Activated naive CD8-positive, alpha-beta T cell (primary cell): Measurements from ENCODE around the gene SUMF1.
"Not testable (repeated sequence)": the region's sequence is repeated elsewhere in the genome, so short reads cannot be mapped to it uniquely, and the experiment has no call there.

Source experiments
- H3K27ac Mint-ChIP-seq: one replicate; pipeline ENCODE4 v1.8.0; 2021; ENCODE audit warnings: mixed read lengths
- H3K27me3 Mint-ChIP-seq: one replicate; pipeline ENCODE4 v1.8.0; 2021; ENCODE audit warnings: mixed read lengths
- H3K36me3 Mint-ChIP-seq: one replicate; pipeline ENCODE4 v1.8.0; 2021; ENCODE audit warnings: mixed read lengths
- H3K4me1 Mint-ChIP-seq: one replicate; pipeline ENCODE4 v1.8.0; 2021; ENCODE audit warnings: low read depth, mixed read lengths
- H3K4me3 Mint-ChIP-seq: one replicate; pipeline ENCODE4 v1.8.0; 2021; ENCODE audit warnings: mild to moderate bottlenecking, mixed read lengths
- H3K9me3 Mint-ChIP-seq: one replicate; pipeline ENCODE4 v1.8.0; 2021; ENCODE audit warnings: low read depth, mixed read lengths

Gene SUMF1

GRCh38 chr3:4340411-4341335, 126.4 kb downstream of the SUMF1 start:
- H3K4me1 Mint-ChIP-seq, result no peaks in the 10 kb centered on the region
- H3K36me3 Mint-ChIP-seq, result peaks cover 11% of the 10 kb centered on the region
- H3K9me3 Mint-ChIP-seq, result no peaks in the 10 kb centered on the region
- no peak overlapping the region for H3K4me3 Mint-ChIP-seq
- no peaks in the 10 kb centered on the region for H3K27me3 Mint-ChIP-seq
- no peak overlapping the region for H3K27ac Mint-ChIP-seq

- Mint-ChIP-seq H3K27me3 (no peaks in the 10 kb centered on the region), H3K9me3 (no peaks in the 10 kb centered on the region), H3K36me3 (peaks cover 11% of the 10 kb centered on the region), H3K4me3 (no peak overlapping the region), H3K4me1 (no peaks in the 10 kb centered on the region), H3K27ac (no peak overlapping the region)
These were observed 127.0 kb downstream of the SUMF1 start for GRCh38 chr3:4340077-4340410.

- Mint-ChIP-seq H3K27me3 (no peaks in the 10 kb centered on the region), H3K36me3 (peaks cover 6% of the 10 kb centered on the region), H3K9me3 (no peaks in the 10 kb centered on the region), H3K27ac (no peak overlapping the region), H3K4me1 (no peaks in the 10 kb centered on the region), H3K4me3 (no peak overlapping the region)
These were observed 128.3 kb downstream of the SUMF1 start for GRCh38 chr3:4338751-4339150.

GRCh38 chr3:4336850-4337546, 130.1 kb downstream of the SUMF1 start:
- H3K9me3 Mint-ChIP-seq, result no peaks in the 10 kb centered on the region
- H3K36me3 Mint-ChIP-seq, result peaks cover 6% of the 10 kb centered on the region
- H3K4me1 Mint-ChIP-seq, result no peaks in the 10 kb centered on the region
- no peak overlapping the region for H3K27ac Mint-ChIP-seq
- H3K4me3 Mint-ChIP-seq, result no peak overlapping the region
- no peaks in the 10 kb centered on the region for H3K27me3 Mint-ChIP-seq

- Mint-ChIP-seq H3K9me3 (no peaks in the 10 kb centered on the region), H3K27me3 (no peaks in the 10 kb centered on the region), H3K4me1 (no peaks in the 10 kb centered on the region), H3K36me3 (peaks cover 6% of the 10 kb centered on the region), H3K4me3 (no peak overlapping the region), H3K27ac (peak overlapping the region; percentile 7)
These were observed 131.1 kb downstream of the SUMF1 start for GRCh38 chr3:4335840-4336562.

GRCh38 chr3:4334548-4334947, 132.5 kb downstream of the SUMF1 start:
- no peaks in the 10 kb centered on the region for H3K27me3 Mint-ChIP-seq
- H3K9me3 Mint-ChIP-seq, result peaks cover 4% of the 10 kb centered on the region
- H3K4me3 Mint-ChIP-seq, result no peak overlapping the region
- H3K27ac Mint-ChIP-seq, result no peak overlapping the region
- peaks cover 7% of the 10 kb centered on the region for H3K36me3 Mint-ChIP-seq
- H3K4me1 Mint-ChIP-seq, result no peaks in the 10 kb centered on the region

GRCh38 chr3:4332991-4333390, 134.1 kb downstream of the SUMF1 start:
- H3K9me3 Mint-ChIP-seq, result peaks cover 8% of the 10 kb centered on the region
- peaks cover 11% of the 10 kb centered on the region for H3K36me3 Mint-ChIP-seq
- H3K27ac Mint-ChIP-seq, result no peak overlapping the region
- no peaks in the 10 kb centered on the region for H3K4me1 Mint-ChIP-seq
- H3K27me3 Mint-ChIP-seq, result no peaks in the 10 kb centered on the region
- no peak overlapping the region for H3K4me3 Mint-ChIP-seq

- Mint-ChIP-seq H3K4me1 (no peaks in the 10 kb centered on the region), H3K27me3 (no peaks in the 10 kb centered on the region), H3K27ac (no peak overlapping the region), H3K36me3 (peaks cover 11% of the 10 kb centered on the region), H3K9me3 (peaks cover 8% of the 10 kb centered on the region), H3K4me3 (no peak overlapping the region)
These were observed 134.5 kb downstream of the SUMF1 start for GRCh38 chr3:4332574-4332973.

- Mint-ChIP-seq H3K4me1 (no peaks in the 10 kb centered on the region), H3K27ac (no peak overlapping the region), H3K9me3 (peaks cover 8% of the 10 kb centered on the region), H3K4me3 (no peak overlapping the region), H3K27me3 (no peaks in the 10 kb centered on the region), H3K36me3 (peaks cover 11% of the 10 kb centered on the region)
These were observed 135.0 kb downstream of the SUMF1 start for GRCh38 chr3:4332111-4332510.

GRCh38 chr3:4329806-4330205, 137.3 kb downstream of the SUMF1 start:
- H3K36me3 Mint-ChIP-seq, result peaks cover 11% of the 10 kb centered on the region
- not testable (repeated sequence) for H3K4me3 Mint-ChIP-seq, H3K4me1 Mint-ChIP-seq, H3K27me3 Mint-ChIP-seq, H3K27ac Mint-ChIP-seq, H3K9me3 Mint-ChIP-seq

- peaks cover 11% of the 10 kb centered on the region for H3K36me3 Mint-ChIP-seq
- H3K4me3 Mint-ChIP-seq, result no peak overlapping the region
- no peaks in the 10 kb centered on the region for H3K4me1 Mint-ChIP-seq
- H3K9me3 Mint-ChIP-seq, result peaks cover 8% of the 10 kb centered on the region
- H3K27ac Mint-ChIP-seq, result no peak overlapping the region
- H3K27me3 Mint-ChIP-seq, result no peaks in the 10 kb centered on the region
These were observed 140.2 kb downstream of the SUMF1 start for GRCh38 chr3:4326868-4327267.

GRCh38 chr3:4323246-4324027, 143.6 kb downstream of the SUMF1 start:
- H3K27ac Mint-ChIP-seq, result no peak overlapping the region
- H3K4me1 Mint-ChIP-seq, result no peaks in the 10 kb centered on the region
- no peak overlapping the region for H3K4me3 Mint-ChIP-seq
- H3K27me3 Mint-ChIP-seq, result no peaks in the 10 kb centered on the region
- peaks cover 6% of the 10 kb centered on the region for H3K36me3 Mint-ChIP-seq
- peaks cover under 1% of the 10 kb centered on the region for H3K9me3 Mint-ChIP-seq

- H3K36me3 Mint-ChIP-seq, result peaks cover 10% of the 10 kb centered on the region
- no peaks in the 10 kb centered on the region for H3K9me3 Mint-ChIP-seq
- no peaks in the 10 kb centered on the region for H3K27me3 Mint-ChIP-seq
- no peaks in the 10 kb centered on the region for H3K4me1 Mint-ChIP-seq
- H3K27ac Mint-ChIP-seq, result no peak overlapping the region
- H3K4me3 Mint-ChIP-seq, result no peak overlapping the region
These were observed 144.4 kb downstream of the SUMF1 start for GRCh38 chr3:4322635-4323034.

GRCh38 chr3:4321732-4322131, 145.3 kb downstream of the SUMF1 start:
- Mint-ChIP-seq H3K4me3 (no peak overlapping the region), H3K9me3 (no peaks in the 10 kb centered on the region), H3K4me1 (no peaks in the 10 kb centered on the region), H3K27me3 (no peaks in the 10 kb centered on the region), H3K27ac (no peak overlapping the region), H3K36me3 (peaks cover 13% of the 10 kb centered on the region)
